ENCODE data around the gene ABL2.

The ABL2 gene

GRCh38 chr1:179197690-179198297 lies 31.7 kb downstream of the ABL2 start:
- TF ChIP-seq REST (IDR thresholded peaks at IDR 0.05; ENCODE audit: low read depth) (no peak), TAF1 (IDR thresholded peaks at IDR 0.05; ENCODE audit: low read depth) (no peak), RAD21 (IDR thresholded peaks at IDR 0.05; ENCODE audit: low read depth) (no peak), CREB1 (IDR thresholded peaks at IDR 0.05; ENCODE audit: low read depth) (no peak), TCF12 (IDR thresholded peaks at IDR 0.05; ENCODE audit: low read depth) (no peak), CEBPB (IDR thresholded peaks at IDR 0.05) (no peak), USF1 (IDR thresholded peaks at IDR 0.05) (no peak)

- TF ChIP-seq FOXM1 (IDR thresholded peaks at IDR 0.05; ENCODE audit: borderline replicate concordance, low read depth) (no peak), EP300 (IDR thresholded peaks at IDR 0.05; ENCODE audit: borderline replicate concordance) (no peak), TEAD4 (IDR thresholded peaks at IDR 0.05) (no peak), RAD21 (IDR thresholded peaks at IDR 0.05; ENCODE audit: low read depth) (no peak), USF1 (IDR thresholded peaks at IDR 0.05) (no peak), NFIC (IDR thresholded peaks at IDR 0.05) (no peak), ZBTB7A (IDR thresholded peaks at IDR 0.05; ENCODE audit: low read depth) (no peak), TCF12 (IDR thresholded peaks at IDR 0.05; ENCODE audit: low read depth) (no peak), CREB1 (IDR thresholded peaks at IDR 0.05; ENCODE audit: low read depth) (no peak)
These were observed 34.1 kb downstream of the ABL2 start for GRCh38 chr1:179195376-179195775.

GRCh38 chr1:179194068-179194537 lies 35.4 kb downstream of the ABL2 start:
- TF ChIP-seq REST (IDR thresholded peaks at IDR 0.05; ENCODE audit: low read depth): no peak
- TF ChIP-seq EP300 (IDR thresholded peaks at IDR 0.05; ENCODE audit: borderline replicate concordance): no peak
- no peak for TF ChIP-seq USF1 (IDR thresholded peaks at IDR 0.05)
- TF ChIP-seq RAD21 (IDR thresholded peaks at IDR 0.05; ENCODE audit: low read depth): no peak
- no peak for TF ChIP-seq CEBPB (IDR thresholded peaks at IDR 0.05)
- no peak for TF ChIP-seq TCF12 (IDR thresholded peaks at IDR 0.05; ENCODE audit: low read depth)
- no peak for TF ChIP-seq TAF1 (IDR thresholded peaks at IDR 0.05; ENCODE audit: low read depth)
- TF ChIP-seq FOXM1 (IDR thresholded peaks at IDR 0.05; ENCODE audit: borderline replicate concordance, low read depth): no peak
- no peak for TF ChIP-seq EGR1 (IDR thresholded peaks at IDR 0.05)
- TF ChIP-seq ZBTB7A (IDR thresholded peaks at IDR 0.05; ENCODE audit: low read depth): no peak
- TF ChIP-seq YY1 (IDR thresholded peaks at IDR 0.05; ENCODE audit: low read depth): no peak
- no peak for TF ChIP-seq TEAD4 (IDR thresholded peaks at IDR 0.05)
- no peak for TF ChIP-seq CREB1 (IDR thresholded peaks at IDR 0.05; ENCODE audit: low read depth)
- TF ChIP-seq MAX (IDR thresholded peaks at IDR 0.05): no peak
- TF ChIP-seq NFIC (IDR thresholded peaks at IDR 0.05): no peak

- TF ChIP-seq NFIC (IDR thresholded peaks at IDR 0.05): no peak
- no peak for TF ChIP-seq TCF12 (IDR thresholded peaks at IDR 0.05; ENCODE audit: low read depth)
- TF ChIP-seq USF1 (IDR thresholded peaks at IDR 0.05): no peak
- no peak for TF ChIP-seq FOXM1 (IDR thresholded peaks at IDR 0.05; ENCODE audit: borderline replicate concordance, low read depth)
- no peak for TF ChIP-seq ZBTB7A (IDR thresholded peaks at IDR 0.05; ENCODE audit: low read depth)
- no peak for TF ChIP-seq YY1 (IDR thresholded peaks at IDR 0.05; ENCODE audit: low read depth)
- no peak for TF ChIP-seq REST (IDR thresholded peaks at IDR 0.05; ENCODE audit: low read depth)
- no peak for TF ChIP-seq CREB1 (IDR thresholded peaks at IDR 0.05; ENCODE audit: low read depth)
- TF ChIP-seq RAD21 (IDR thresholded peaks at IDR 0.05; ENCODE audit: low read depth): no peak
- no peak for TF ChIP-seq EP300 (IDR thresholded peaks at IDR 0.05; ENCODE audit: borderline replicate concordance)
- TF ChIP-seq CEBPB (IDR thresholded peaks at IDR 0.05): no peak
- TF ChIP-seq TEAD4 (IDR thresholded peaks at IDR 0.05): no peak
- TF ChIP-seq TAF1 (IDR thresholded peaks at IDR 0.05; ENCODE audit: low read depth): no peak
- TF ChIP-seq MAX (IDR thresholded peaks at IDR 0.05): no peak
- no peak for TF ChIP-seq EGR1 (IDR thresholded peaks at IDR 0.05)
These were observed 38.6 kb downstream of the ABL2 start for GRCh38 chr1:179190861-179191260.
